Measurements from ENCODE around the gene NKRF.
"Not testable (repeated sequence)": the region's sequence is repeated elsewhere in the genome, so short reads cannot be mapped to it uniquely, and the experiment has no call there.

NKRF gene

GRCh38 chrX:119606280-119607017 lies at the start of gene NKRF:
NKRF (minus strand) TSS chrX:119606424.
- peak; percentile 10 to 91 (median 74) for DNase-seq

DNA sequence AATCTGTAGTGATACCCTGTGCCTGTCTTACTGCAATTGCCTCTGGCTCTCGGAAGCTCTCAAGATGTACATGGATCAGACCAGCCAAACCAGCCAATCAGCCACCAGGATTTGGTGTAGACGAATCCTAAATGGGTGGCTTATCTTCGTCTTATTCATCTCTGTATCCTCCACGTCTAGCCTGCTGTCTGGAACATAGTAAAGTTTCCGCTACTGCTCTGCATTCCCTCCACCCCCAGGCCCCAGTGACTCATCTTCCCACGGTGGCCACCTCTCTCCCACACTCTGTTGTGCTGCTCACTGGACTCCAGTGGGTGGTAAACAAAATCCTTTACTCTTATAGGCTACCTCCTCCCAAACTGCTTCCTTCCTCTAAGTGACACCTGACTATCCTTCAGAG lies 48.9 kb upstream of the NKRF start:
- DNase-seq, result no peak

DNA sequence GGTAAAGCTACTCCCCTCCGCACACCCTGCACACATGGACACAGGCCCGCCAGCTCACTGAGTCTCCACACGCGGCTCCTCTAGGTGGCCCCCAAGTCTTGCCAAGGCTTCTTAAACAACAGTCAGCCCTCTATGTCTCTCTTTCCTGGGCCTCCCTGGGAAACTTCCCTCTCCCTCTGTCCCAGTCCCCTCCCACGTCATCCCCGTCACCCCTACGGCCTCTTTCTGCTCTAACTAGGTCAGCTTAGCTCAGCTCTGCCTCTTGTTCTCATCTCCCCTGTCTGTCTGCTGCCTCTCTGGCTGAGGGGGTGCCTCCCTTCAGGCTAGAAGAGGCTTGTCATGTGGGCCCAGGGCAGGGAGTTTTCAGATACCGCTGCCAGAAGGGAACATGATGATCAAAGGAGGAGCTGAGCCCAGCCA lies 47.9 kb upstream of the NKRF start:
- DNase-seq, result peak in 22 of 56 donors; percentile 2 to 57 (median 7)

DNA sequence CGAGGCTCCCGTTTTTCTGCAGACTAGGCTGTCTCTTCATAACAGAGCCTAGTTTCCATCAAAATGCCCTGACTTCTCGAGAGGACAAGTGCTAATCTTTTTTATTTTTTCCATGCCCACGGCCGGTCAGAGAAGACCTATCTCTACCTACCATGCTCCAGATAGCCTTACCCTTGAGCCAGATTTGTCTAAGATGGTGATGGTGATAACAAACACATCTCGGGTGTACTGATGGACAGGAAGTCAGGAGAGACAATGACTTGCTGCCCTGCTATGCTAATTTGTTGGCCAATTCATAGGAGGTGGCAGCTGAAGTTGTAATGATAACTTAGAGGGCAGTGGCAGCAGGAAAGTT lies 42.2 kb upstream of the NKRF start:
- DNase-seq, result no peak

DNA sequence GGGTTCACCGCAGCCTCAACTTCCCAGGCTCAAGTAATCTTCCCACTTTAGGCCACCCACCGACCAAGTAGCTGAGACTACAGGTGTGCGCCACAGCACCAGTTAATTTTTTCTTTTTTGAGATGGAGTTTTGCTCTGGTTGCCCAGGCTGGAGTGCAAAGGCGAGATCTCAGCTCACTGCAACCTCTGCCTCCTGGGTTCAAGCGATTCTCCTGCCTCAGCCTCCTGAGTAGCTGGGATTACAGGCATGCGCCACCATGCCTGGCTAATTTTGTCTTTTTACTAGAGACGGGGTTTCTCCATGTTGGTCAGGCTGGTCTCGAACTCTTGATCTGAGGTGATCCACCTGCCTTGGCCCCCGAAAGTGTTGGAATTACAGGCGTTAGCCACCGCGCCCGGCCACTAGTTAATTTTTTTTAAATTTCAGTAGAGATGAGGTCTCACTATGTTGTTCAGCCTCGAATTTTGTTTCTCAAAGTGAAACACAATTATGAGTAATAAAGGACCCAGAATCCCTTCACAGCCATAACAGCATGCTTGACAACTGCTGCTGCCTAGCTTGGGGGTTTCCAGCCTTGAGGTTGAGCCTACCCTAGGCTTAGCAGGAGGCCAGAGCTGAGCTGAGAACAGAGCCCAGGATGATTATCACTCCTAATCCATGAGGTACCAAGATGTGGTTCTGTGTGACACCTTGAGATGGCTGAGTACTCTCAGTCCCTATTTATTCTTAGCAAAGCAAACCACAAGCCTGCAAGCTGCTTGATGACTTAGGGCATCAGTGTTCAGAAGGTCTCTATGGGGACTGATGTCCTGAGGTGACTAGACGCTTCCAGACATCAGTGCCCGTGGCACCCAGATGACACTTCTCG lies 41.6 kb upstream of the NKRF start:
- no peak for DNase-seq

GRCh38 chrX:119647089-119647488 lies 40.9 kb upstream of the NKRF start:
- no peak for DNase-seq

DNA sequence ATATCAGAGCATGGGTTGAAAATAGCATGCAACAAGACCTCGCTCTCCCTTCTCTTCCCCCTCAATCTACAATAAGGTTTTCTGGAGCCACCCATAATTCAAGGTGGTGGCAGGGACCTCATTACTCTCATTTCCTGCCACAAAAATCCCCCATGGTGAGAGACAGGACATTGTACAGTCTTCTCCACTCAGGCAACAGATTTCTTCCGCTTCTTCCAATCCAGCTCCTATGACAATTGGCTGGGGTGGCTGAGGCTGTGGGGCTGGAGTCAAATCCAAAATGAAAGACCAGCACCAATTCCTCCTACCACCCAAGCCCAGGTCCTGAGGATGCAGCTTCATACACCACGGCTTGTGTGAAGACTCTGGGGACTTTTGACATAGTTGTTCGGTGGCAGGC lies 40.3 kb upstream of the NKRF start:
- DNase-seq, result no peak

GRCh38 chrX:119643696-119644095 lies 37.5 kb upstream of the NKRF start:
- DNase-seq, result no peak

DNA sequence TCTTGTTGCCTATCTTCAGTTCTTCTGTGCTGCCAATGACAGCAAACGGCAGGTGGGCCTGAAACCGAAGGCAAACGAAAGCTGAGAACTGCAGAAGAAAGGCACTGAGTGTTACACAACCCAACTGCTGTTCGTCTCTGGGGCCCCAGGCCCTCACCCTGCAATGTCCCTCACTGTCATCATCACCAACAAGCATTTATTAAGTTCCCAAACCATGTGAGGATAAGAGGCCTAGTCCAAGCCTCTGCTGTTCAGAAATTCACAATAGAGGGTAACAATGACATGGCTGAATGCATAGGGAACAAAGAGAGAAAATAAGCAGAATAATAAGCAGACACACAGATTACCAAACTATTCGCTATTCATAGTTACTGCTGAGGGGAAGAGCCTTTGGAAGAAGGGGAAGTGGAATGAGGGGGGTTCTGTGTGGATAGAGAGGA lies 34.5 kb upstream of the NKRF start:
- DNase-seq, result no peak

- no peak for DNase-seq
Measured at GRCh38 chrX:119638725-119639471, 32.7 kb upstream of the NKRF start.

GRCh38 chrX:119637421-119637820 lies 31.2 kb upstream of the NKRF start:
- DNase-seq, result not testable (repeated sequence)

DNA sequence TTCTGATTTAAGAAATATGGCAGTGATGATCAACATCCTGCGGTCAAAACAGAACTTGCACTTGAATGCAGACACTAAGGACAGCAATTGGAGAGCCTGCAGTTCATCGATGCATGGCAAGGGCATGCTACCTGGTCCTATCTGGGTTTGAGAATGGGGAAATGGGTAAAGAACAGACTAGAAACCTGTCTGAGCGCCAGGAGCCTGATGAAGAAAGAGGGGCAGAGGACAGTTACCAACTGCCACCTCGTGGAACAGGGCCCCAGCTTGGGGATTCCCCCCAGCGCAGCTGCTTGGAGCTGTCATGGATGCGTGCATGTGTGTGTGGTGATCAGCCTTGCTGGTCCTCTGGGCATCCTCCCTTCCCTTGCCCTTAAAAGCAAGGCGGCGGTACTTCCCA lies 30.2 kb upstream of the NKRF start:
- no peak for DNase-seq

- DNase-seq, result no peak
Measured at GRCh38 chrX:119635799-119636198, 29.6 kb upstream of the NKRF start.

DNA sequence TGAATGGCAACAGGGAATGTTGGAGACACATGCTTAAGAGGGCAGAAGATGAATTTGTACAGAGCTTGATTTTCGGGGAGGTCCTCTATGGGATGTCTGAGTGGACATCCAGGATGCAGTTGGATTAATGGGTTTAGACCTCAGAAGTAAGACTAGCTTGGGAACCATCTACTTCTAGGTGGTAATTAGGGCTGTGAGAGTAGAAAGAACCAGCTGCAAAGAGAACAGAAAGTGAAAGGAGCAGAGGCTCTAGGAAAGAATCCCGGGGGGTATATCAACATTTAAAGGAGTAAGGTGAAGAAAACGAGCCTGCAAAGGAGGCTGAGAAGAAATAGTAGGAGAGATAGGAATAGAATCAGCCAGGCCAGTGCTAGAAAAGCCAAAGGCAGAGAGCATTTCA lies 29.0 kb upstream of the NKRF start:
- DNase-seq, result no peak

- no peak for DNase-seq
Measured at GRCh38 chrX:119625843-119626242, 19.6 kb upstream of the NKRF start.

- no peak for DNase-seq
Measured at GRCh38 chrX:119624951-119625668, 18.9 kb upstream of the NKRF start.

DNA sequence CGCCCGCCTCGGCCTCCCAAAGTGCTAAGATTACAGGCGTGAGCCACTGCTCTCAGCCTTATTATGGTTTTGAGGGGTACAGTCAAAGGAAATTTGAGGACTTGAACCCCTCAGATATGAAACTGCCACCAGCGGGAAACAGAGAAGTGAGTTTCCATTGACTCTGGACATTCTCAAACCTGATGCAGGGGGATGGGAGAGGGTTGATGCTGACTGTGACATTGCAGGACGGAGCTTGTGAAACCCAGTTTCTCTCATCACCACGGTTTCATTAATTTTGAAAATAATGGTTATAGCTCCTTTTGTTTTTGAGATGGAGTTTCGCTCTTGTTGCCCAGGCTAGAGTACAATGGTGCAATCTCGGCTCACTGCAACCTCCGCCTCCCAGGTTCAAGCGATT lies 18.2 kb upstream of the NKRF start:
- DNase-seq, result no peak

GRCh38 chrX:119622356-119623232 lies 16.4 kb upstream of the NKRF start:
- no peak for DNase-seq

DNA sequence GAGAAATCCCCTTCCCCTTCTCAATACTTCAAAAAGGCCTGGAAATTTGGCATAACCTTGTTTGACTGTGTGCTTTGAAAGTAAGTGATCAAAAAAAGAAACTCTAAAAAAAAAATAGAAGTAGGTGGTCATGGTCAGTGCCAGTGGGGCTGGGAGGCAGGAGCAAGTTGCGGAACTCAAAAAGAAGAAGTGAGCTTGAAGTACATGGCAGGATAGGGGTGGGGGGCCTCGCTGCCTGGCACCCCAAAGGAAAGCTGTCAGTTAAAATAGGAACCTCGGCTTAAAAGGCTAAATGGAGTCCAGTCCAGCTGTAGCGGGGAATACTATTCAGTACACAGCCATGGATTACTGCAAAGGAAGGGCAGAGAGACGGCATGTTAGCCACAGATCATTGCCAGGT lies 12.2 kb upstream of the NKRF start:
- peak in 6 of 56 donors; percentile 0 to 9 (median 4) for DNase-seq

DNA sequence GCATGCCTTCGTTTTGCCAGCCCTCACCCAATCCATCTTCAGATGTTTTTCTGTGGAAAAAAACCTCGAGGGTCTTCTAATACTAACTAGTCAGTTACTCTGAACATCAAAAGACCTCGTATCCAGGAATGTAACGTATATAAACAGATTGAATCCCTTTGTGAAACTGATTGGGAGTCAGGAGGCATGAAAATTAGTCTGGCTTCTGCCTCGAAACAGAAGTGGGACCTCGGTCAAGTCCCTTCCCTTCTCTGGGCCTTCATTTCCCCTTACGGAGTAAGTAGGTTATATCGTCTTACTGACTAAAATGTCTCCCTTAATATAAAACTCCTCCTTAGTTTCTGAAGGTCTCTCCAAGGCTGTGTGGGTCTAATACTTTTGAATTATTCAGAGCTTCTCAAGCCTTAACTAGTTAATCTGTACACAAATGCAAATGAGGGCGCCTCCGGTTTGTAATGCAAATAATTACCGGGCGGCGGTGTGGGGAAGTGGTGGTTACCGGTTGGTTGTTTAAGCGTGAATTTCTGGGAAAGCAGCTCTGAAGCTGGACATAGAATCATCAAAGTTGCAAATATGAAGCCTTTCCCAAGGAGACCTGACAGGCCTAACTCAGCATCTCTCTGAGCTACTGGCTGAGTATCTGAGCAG lies 11.4 kb upstream of the NKRF start:
- DNase-seq, result no peak
